Liver (tissue), 3 donors: Measurements from ENCODE around the gene PROKR1.

Experiments used
- ATF3 ChIP-seq: IDR thresholded peaks from 2 replicates; pipeline ENCODE4 v1.6.1; 2016; ENCODE audit warnings: antibody characterized with exemption
- EGR1 ChIP-seq, 2 donors: IDR thresholded peaks; 2 replicates each; pipeline ENCODE4 v1.6.1; 2016 to 2018; ENCODE audit warnings: antibody characterized with exemption in 2 of 2, low read depth in 2 of 2
- FOXA2 ChIP-seq: IDR thresholded peaks from 2 replicates; pipeline ENCODE4 v1.6.1; 2016; ENCODE audit warnings: antibody characterized with exemption
- GABPA ChIP-seq, 2 donors: IDR thresholded peaks in 1 of 2; conservative IDR thresholded peaks in 1 of 2; 2 replicates each; pipeline ENCODE4 v1.6.1; 2016; ENCODE audit warnings: antibody characterized with exemption in 2 of 2, mild to moderate bottlenecking in 1 of 2, moderate library complexity in 1 of 2
- JUND ChIP-seq, 2 donors: IDR thresholded peaks; 2 replicates each; pipeline ENCODE4 v1.6.1; 2016; ENCODE audit warnings: antibody characterized with exemption in 2 of 2
- RAD21 ChIP-seq, 2 donors: IDR thresholded peaks; 2 replicates each; pipeline ENCODE4 v1.6.1; 2016; ENCODE audit warnings: antibody characterized with exemption in 2 of 2, mild to moderate bottlenecking in 2 of 2
- TAF1 ChIP-seq: conservative IDR thresholded peaks from 2 replicates; pipeline ENCODE4 v1.6.1; 2016; ENCODE audit warnings: antibody characterized with exemption, mild to moderate bottlenecking
- YY1 ChIP-seq: IDR thresholded peaks from 2 replicates; pipeline ENCODE4 v1.6.1; 2016; ENCODE audit warnings: antibody characterized with exemption, mild to moderate bottlenecking
- TF ChIP-seq, protein P1 (sequence below): fragments of 150-350 bp; IDR thresholded peaks from 2 replicates; pipeline ENCODE4 v1.5.1; 2017; ENCODE audit warnings: improper control_type of control experiment, low read depth, low read length; ENCODE audit not compliant: missing input control
- TF ChIP-seq, protein P2 (sequence below): IDR thresholded peaks from 2 replicates; pipeline ENCODE4 v1.6.1; 2016; ENCODE audit warnings: antibody characterized with exemption, mild to moderate bottlenecking
- donor health status: healthy.
- donor health status: healthy.

DNA sequence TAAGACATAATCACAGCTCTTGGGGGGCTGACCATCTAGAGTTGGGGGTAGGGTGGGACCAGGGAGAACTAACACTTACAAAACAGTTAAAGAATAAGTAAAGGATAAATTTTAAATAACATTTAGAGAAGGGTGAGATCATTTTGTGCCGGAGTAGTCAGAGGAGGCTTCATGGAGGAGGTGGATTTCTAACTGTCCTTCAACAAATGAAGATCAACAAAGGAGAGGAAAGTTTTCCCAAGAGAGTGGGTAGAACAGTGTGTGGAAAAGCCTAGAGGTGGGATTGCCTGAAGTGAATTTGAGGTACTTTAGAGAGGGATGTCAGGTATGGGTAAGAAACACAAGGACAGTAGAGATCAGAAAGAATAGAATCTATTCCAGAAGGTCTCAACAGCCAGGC, 7.3 kb downstream of the PROKR1 start:
- TF ChIP-seq TAF1 (no peak), YY1 (no peak), JUND (IDR thresholded peaks at IDR 0.05) (no peak), GABPA (IDR thresholded peaks at IDR 0.05 in 1 of 2, conservative IDR thresholded peaks at IDR 0.05 in 1 of 2) (no peak), ATF3 (no peak), RAD21 (IDR thresholded peaks at IDR 0.05) (no peak), FOXA2 (no peak), EGR1 (IDR thresholded peaks at IDR 0.05; ENCODE audit: low read depth in 2 of 2) (no peak)
- TF ChIP-seq, protein P1, sequence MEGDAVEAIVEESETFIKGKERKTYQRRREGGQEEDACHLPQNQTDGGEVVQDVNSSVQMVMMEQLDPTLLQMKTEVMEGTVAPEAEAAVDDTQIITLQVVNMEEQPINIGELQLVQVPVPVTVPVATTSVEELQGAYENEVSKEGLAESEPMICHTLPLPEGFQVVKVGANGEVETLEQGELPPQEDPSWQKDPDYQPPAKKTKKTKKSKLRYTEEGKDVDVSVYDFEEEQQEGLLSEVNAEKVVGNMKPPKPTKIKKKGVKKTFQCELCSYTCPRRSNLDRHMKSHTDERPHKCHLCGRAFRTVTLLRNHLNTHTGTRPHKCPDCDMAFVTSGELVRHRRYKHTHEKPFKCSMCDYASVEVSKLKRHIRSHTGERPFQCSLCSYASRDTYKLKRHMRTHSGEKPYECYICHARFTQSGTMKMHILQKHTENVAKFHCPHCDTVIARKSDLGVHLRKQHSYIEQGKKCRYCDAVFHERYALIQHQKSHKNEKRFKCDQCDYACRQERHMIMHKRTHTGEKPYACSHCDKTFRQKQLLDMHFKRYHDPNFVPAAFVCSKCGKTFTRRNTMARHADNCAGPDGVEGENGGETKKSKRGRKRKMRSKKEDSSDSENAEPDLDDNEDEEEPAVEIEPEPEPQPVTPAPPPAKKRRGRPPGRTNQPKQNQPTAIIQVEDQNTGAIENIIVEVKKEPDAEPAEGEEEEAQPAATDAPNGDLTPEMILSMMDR, result no peak
- TF ChIP-seq, protein P2, sequence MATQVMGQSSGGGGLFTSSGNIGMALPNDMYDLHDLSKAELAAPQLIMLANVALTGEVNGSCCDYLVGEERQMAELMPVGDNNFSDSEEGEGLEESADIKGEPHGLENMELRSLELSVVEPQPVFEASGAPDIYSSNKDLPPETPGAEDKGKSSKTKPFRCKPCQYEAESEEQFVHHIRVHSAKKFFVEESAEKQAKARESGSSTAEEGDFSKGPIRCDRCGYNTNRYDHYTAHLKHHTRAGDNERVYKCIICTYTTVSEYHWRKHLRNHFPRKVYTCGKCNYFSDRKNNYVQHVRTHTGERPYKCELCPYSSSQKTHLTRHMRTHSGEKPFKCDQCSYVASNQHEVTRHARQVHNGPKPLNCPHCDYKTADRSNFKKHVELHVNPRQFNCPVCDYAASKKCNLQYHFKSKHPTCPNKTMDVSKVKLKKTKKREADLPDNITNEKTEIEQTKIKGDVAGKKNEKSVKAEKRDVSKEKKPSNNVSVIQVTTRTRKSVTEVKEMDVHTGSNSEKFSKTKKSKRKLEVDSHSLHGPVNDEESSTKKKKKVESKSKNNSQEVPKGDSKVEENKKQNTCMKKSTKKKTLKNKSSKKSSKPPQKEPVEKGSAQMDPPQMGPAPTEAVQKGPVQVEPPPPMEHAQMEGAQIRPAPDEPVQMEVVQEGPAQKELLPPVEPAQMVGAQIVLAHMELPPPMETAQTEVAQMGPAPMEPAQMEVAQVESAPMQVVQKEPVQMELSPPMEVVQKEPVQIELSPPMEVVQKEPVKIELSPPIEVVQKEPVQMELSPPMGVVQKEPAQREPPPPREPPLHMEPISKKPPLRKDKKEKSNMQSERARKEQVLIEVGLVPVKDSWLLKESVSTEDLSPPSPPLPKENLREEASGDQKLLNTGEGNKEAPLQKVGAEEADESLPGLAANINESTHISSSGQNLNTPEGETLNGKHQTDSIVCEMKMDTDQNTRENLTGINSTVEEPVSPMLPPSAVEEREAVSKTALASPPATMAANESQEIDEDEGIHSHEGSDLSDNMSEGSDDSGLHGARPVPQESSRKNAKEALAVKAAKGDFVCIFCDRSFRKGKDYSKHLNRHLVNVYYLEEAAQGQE, result no peak
